ENCODE measurements around the gene TFDP2. TPM values are rescaled to one million over a fixed set of nuclear protein-coding genes. Genes with fewer than 3 reads are reported as not detected.
A peak's percentile ranks its signal among the peaks of the same experiment; 100 is the strongest.

The TFDP2 gene
- total RNA-seq, 3 donors from 2014 or later (not counting 1 experiment from before 2014, with no cell fraction given), result 134 to 154 (median 142) TPM

- Mint-ChIP-seq H3K27me3 (ENCODE audit: low read depth in 2 of 2) (no peaks in the 10 kb centered on the region), H3K9me3 (no peaks in the 10 kb centered on the region), H3K4me1 (peaks cover 4 to 6% of the 10 kb centered on the region in 2 donors), H3K4me3 (no peak overlapping the region), H3K36me3 (no peaks in the 10 kb centered on the region), H3K27ac (no peak overlapping the region)
- WGBS (ENCODE audit: insufficient coverage), result 67% methylated on average over 15 of the region's 16 CpGs
- ATAC-seq, result no peak
- intact Hi-C loops (cut with micrococcal nuclease), result no loop called here
- TF ChIP-seq, protein P1, sequence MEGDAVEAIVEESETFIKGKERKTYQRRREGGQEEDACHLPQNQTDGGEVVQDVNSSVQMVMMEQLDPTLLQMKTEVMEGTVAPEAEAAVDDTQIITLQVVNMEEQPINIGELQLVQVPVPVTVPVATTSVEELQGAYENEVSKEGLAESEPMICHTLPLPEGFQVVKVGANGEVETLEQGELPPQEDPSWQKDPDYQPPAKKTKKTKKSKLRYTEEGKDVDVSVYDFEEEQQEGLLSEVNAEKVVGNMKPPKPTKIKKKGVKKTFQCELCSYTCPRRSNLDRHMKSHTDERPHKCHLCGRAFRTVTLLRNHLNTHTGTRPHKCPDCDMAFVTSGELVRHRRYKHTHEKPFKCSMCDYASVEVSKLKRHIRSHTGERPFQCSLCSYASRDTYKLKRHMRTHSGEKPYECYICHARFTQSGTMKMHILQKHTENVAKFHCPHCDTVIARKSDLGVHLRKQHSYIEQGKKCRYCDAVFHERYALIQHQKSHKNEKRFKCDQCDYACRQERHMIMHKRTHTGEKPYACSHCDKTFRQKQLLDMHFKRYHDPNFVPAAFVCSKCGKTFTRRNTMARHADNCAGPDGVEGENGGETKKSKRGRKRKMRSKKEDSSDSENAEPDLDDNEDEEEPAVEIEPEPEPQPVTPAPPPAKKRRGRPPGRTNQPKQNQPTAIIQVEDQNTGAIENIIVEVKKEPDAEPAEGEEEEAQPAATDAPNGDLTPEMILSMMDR (IDR thresholded peaks at IDR 0.05), result no peak
- no peaks in the 10 kb centered on the region for H3K9me3 ChIP-seq (ENCODE audit: control insufficient read depth, insufficient read depth, low read length)
- H3K36me3 ChIP-seq (ENCODE audit: control insufficient read depth, insufficient read depth, low read length), result peaks cover 2% of the 10 kb centered on the region
- no peak for DNase-seq
- no peaks in the 10 kb centered on the region for H3K27me3 ChIP-seq (ENCODE audit: control insufficient read depth, insufficient read depth, low read length)
- H3K4me1 ChIP-seq (ENCODE audit: control insufficient read depth, insufficient read depth, low read length), result no peaks in the 10 kb centered on the region
- H3K27ac ChIP-seq (ENCODE audit: low read length), result no peak overlapping the region
- no peak overlapping the region for H3K4me3 ChIP-seq (ENCODE audit: low read length)
Measured at GRCh38 chr3:141933421-141934300, 215.7 kb downstream of the TFDP2 start.

DNA sequence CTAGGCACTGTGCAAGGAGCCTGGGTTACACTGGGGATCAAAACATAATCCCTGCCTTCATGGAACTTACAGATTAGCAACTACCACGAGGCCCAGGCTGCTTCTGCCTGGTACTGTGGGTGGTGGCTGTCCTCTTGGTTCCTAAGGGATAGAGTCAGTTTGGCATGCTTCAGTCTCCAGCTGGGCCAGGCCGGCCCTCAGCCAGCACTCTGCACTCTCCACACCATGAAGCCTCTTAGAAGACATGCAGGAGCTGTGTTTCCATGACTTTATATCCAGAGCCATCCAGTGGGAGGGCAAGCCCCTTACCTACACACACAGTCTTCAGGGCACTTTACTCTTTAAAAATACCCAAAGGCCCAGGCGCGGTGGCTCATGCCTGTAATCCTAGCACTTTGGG, 218.5 kb downstream of the TFDP2 start:
- Histone ChIP-seq H3K36me3 (ENCODE audit: control insufficient read depth, insufficient read depth, low read length) (peaks cover 4% of the 10 kb centered on the region), H3K4me1 (ENCODE audit: control insufficient read depth, insufficient read depth, low read length) (no peaks in the 10 kb centered on the region), H3K27ac (ENCODE audit: low read length) (no peak overlapping the region), H3K27me3 (ENCODE audit: control insufficient read depth, insufficient read depth, low read length) (no peaks in the 10 kb centered on the region), H3K9me3 (ENCODE audit: control insufficient read depth, insufficient read depth, low read length) (no peaks in the 10 kb centered on the region), H3K4me3 (ENCODE audit: low read length) (no peak overlapping the region)
- H3K36me3 Mint-ChIP-seq, result no peaks in the 10 kb centered on the region
- H3K9me3 Mint-ChIP-seq, result no peaks in the 10 kb centered on the region
- peaks cover 10 to 13% of the 10 kb centered on the region in 2 donors for H3K4me1 Mint-ChIP-seq
- DNase-seq, result no peak
- intact Hi-C loops (cut with micrococcal nuclease), result no loop called here
- 96% methylated on average over 4 of the region's 4 CpGs for WGBS (ENCODE audit: insufficient coverage)
- no peak for ATAC-seq
- H3K4me3 Mint-ChIP-seq, result no peak overlapping the region
- H3K27me3 Mint-ChIP-seq (ENCODE audit: low read depth in 2 of 2), result no peaks in the 10 kb centered on the region
- TF ChIP-seq, protein P1 (IDR thresholded peaks at IDR 0.05), result no peak
- H3K27ac Mint-ChIP-seq, result no peak overlapping the region

DNA sequence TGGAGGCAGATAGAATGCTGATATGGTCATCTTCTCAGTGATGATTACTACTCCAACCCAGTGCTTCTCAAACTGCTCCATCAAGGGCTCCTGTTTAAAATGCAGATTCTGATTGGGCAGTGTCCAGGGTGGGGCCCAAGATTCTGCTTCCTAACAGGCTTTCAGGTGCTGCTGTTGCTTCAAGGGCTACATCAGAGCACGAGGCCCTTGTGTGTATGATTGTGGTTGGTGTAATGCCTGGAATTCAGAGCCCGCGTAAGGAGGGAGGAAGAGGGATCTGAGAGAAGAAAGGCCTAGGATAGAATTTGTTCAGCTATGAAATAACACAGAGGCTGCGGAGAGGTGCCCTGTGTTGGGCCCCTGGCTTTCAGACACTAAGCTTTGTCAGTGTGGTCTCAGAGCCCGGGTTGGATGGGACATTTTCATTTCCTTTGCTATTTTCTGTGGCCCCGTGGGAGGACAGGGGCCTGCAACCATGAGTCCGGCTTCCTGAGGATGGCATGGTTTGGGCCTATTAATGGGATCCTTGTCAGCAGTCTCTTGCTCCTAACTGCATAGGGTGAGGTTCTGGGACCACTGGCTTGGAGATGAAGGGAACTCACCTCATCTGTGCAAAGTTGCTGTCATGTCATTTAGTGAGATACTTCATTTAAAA, 219.9 kb downstream of the TFDP2 start:
- ATAC-seq (no peak), DNase-seq (no peak)
- H3K27ac Mint-ChIP-seq, result peak overlapping the region; percentile 9 to 75
- no peaks in the 10 kb centered on the region for H3K27me3 Mint-ChIP-seq (ENCODE audit: low read depth in 2 of 2)
- WGBS (ENCODE audit: insufficient coverage), result 89% methylated on average over 7 of the region's 7 CpGs
- Histone ChIP-seq H3K27ac (ENCODE audit: low read length) (no peak overlapping the region), H3K9me3 (ENCODE audit: control insufficient read depth, insufficient read depth, low read length) (no peaks in the 10 kb centered on the region), H3K27me3 (ENCODE audit: control insufficient read depth, insufficient read depth, low read length) (no peaks in the 10 kb centered on the region), H3K36me3 (ENCODE audit: control insufficient read depth, insufficient read depth, low read length) (peaks cover 4% of the 10 kb centered on the region), H3K4me1 (ENCODE audit: control insufficient read depth, insufficient read depth, low read length) (no peaks in the 10 kb centered on the region), H3K4me3 (ENCODE audit: low read length) (no peak overlapping the region)
- H3K4me3 Mint-ChIP-seq, result no peak overlapping the region
- intact Hi-C loops (cut with micrococcal nuclease), result no loop called here
- no peaks in the 10 kb centered on the region for H3K36me3 Mint-ChIP-seq
- H3K4me1 Mint-ChIP-seq, result peaks cover 10 to 13% of the 10 kb centered on the region in 2 donors
- TF ChIP-seq, protein P1 (IDR thresholded peaks at IDR 0.05), result no peak
- no peaks in the 10 kb centered on the region for H3K9me3 Mint-ChIP-seq
